ENCODE data around the gene IFT27.
A peak's percentile ranks its signal among the peaks of the same experiment; 100 is the strongest.

Gene IFT27

GRCh38 chr22:36778020-36778419 is 2.1 kb upstream of the IFT27 start:
- TF ChIP-seq ZNF274 (IDR thresholded peaks at IDR 0.05; ENCODE audit: low read depth, low read length), result no peak
- no peak overlapping the region for H3K4me3 ChIP-seq (ENCODE audit: low read length)

- TF ChIP-seq ZNF274 (IDR thresholded peaks at IDR 0.05; ENCODE audit: low read depth, low read length), result no peak
- no peak overlapping the region; the same call in 1 of the 2 replicates for H3K4me3 ChIP-seq (ENCODE audit: low read length)
Observed at GRCh38 chr22:36776722-36777121, 803 bp upstream of the IFT27 start.

GRCh38 chr22:36775586-36775963 is 344 bp downstream of the IFT27 start:
- TF ChIP-seq ZNF274 (IDR thresholded peaks at IDR 0.05; ENCODE audit: low read depth, low read length), result no peak
- H3K4me3 ChIP-seq (ENCODE audit: low read length), result peak overlapping the region; percentile 96

GRCh38 chr22:36773935-36774334 is 2.0 kb downstream of the IFT27 start:
- no peak overlapping the region for H3K4me3 ChIP-seq (ENCODE audit: low read length)
- no peak for TF ChIP-seq ZNF274 (IDR thresholded peaks at IDR 0.05; ENCODE audit: low read depth, low read length)

GRCh38 chr22:36772451-36772850 is 3.5 kb downstream of the IFT27 start:
- no peak for TF ChIP-seq ZNF274 (IDR thresholded peaks at IDR 0.05; ENCODE audit: low read depth, low read length)
- no peak overlapping the region for H3K4me3 ChIP-seq (ENCODE audit: low read length)

- TF ChIP-seq ZNF274 (IDR thresholded peaks at IDR 0.05; ENCODE audit: low read depth, low read length), result no peak
- H3K4me3 ChIP-seq (ENCODE audit: low read length), result no peak overlapping the region
Observed at GRCh38 chr22:36771356-36772063, 4.4 kb downstream of the IFT27 start.

GRCh38 chr22:36770513-36771231 is 5.2 kb downstream of the IFT27 start:
- no peak overlapping the region for H3K4me3 ChIP-seq (ENCODE audit: low read length)
- no peak for TF ChIP-seq ZNF274 (IDR thresholded peaks at IDR 0.05; ENCODE audit: low read depth, low read length)

- no peak for TF ChIP-seq ZNF274 (IDR thresholded peaks at IDR 0.05; ENCODE audit: low read depth, low read length)
- H3K4me3 ChIP-seq (ENCODE audit: low read length), result no peak overlapping the region
Observed at GRCh38 chr22:36769541-36770512, 6.1 kb downstream of the IFT27 start.

- no peak overlapping the region for H3K4me3 ChIP-seq (ENCODE audit: low read length)
- no peak for TF ChIP-seq ZNF274 (IDR thresholded peaks at IDR 0.05; ENCODE audit: low read depth, low read length)
Observed at GRCh38 chr22:36768616-36769015, 7.3 kb downstream of the IFT27 start.

GRCh38 chr22:36768141-36768540 is 7.8 kb downstream of the IFT27 start:
- TF ChIP-seq ZNF274 (IDR thresholded peaks at IDR 0.05; ENCODE audit: low read depth, low read length), result no peak
- H3K4me3 ChIP-seq (ENCODE audit: low read length), result no peak overlapping the region

- H3K4me3 ChIP-seq (ENCODE audit: low read length), result no peak overlapping the region
Observed at GRCh38 chr22:36767035-36767775, 8.7 kb downstream of the IFT27 start.

GRCh38 chr22:36765943-36766450 is 9.9 kb downstream of the IFT27 start:
- no peak overlapping the region for H3K4me3 ChIP-seq (ENCODE audit: low read length)
- TF ChIP-seq ZNF274 (IDR thresholded peaks at IDR 0.05; ENCODE audit: low read depth, low read length), result no peak

More at GRCh38 chr22:36767035-36767775, 8.7 kb downstream of the IFT27 start:
- no peak for TF ChIP-seq ZNF274 (IDR thresholded peaks at IDR 0.05; ENCODE audit: low read depth, low read length)

- H3K4me3 ChIP-seq (ENCODE audit: low read length), result no peak overlapping the region
- TF ChIP-seq ZNF274 (IDR thresholded peaks at IDR 0.05; ENCODE audit: low read depth, low read length), result no peak
Observed at GRCh38 chr22:36765131-36765942, 10.6 kb downstream of the IFT27 start.

All from GM08714 (cell line).